HEK293 (cell line): Measurements from ENCODE around the gene MRNIP.

ENCODE experiments used
- CTCF ChIA-PET: fragments of 350-600 bp; formaldehyde crosslinking; extraction: SDS; loops from one replicate; lab custom pipeline; 2021; ENCODE audit warnings: antibody characterized with exemption; lab: Yijun Ruan, JAX
- POLR2A ChIA-PET: fragments of 300-600 bp; formaldehyde crosslinking; extraction: SDS; loops from one replicate; lab custom pipeline; 2020; ENCODE audit warnings: antibody characterized with exemption, inconsistent platforms; lab: Yijun Ruan, JAX
- H3K27ac ChIP-seq: fragments of 200-500 bp; sonication (Bioruptor generic); 2 replicates; pipeline ENCODE4 v1.5.1; 2014; ENCODE audit warnings: low read depth, low read length, control low read depth, inconsistent platforms; ENCODE audit errors: extremely low read depth
- H3K36me3 ChIP-seq, 2 experiments: fragments of 200-500 bp in 1 of 2; sonication (Bioruptor generic) in 1 of 2; 1 replicate in 1 of 2; 2 replicates in 1 of 2; pipeline ENCODE4 v1.5.1; 2014 to 2017; ENCODE audit warnings: inconsistent platforms in 2 of 2, low read length in 2 of 2; ENCODE audit not compliant: control insufficient read depth in 2 of 2, insufficient read depth in 1 of 2
- H3K4me1 ChIP-seq: fragments of 200-500 bp; sonication (Bioruptor generic); 2 replicates; pipeline ENCODE4 v1.5.1; 2014; ENCODE audit warnings: mild to moderate bottlenecking, low read length, inconsistent platforms; ENCODE audit not compliant: control insufficient read depth, insufficient read depth
- H3K4me3 ChIP-seq: 2 replicates; pipeline ENCODE4 v1.5.1; 2011; ENCODE audit warnings: low read depth, mild to moderate bottlenecking, control low read depth, low read length, moderate library complexity
- H3K9me3 ChIP-seq: fragments of 200-500 bp; sonication (Bioruptor generic); 2 replicates; pipeline ENCODE4 v1.5.1; 2014; ENCODE audit warnings: low read depth, low read length, inconsistent platforms; ENCODE audit not compliant: control insufficient read depth, insufficient read depth
- ELK4 ChIP-seq: IDR thresholded peaks from 2 replicates; pipeline ENCODE4 v1.6.1; 2011; ENCODE audit warnings: mild to moderate bottlenecking, low read depth, low read length, borderline replicate concordance
- GLIS1 ChIP-seq: fragments of 450-650 bp; formaldehyde crosslinking; IDR thresholded peaks from 2 replicates; pipeline ENCODE4 v1.5.1; 2016; ENCODE audit warnings: missing biosample characterization, missing genetic modification characterization
- KLF10 ChIP-seq: fragments of 450-650 bp; IDR thresholded peaks from 2 replicates; pipeline ENCODE4 v1.5.1; 2018; ENCODE audit warnings: missing biosample characterization, mild to moderate bottlenecking, missing genetic modification characterization
- KLF7 ChIP-seq: fragments of 450-650 bp; formaldehyde crosslinking; IDR thresholded peaks from 2 replicates; pipeline ENCODE4 v1.5.1; 2016; ENCODE audit warnings: missing biosample characterization, missing genetic modification characterization, borderline replicate concordance
- MEIS1 ChIP-seq: sonication (generic); formaldehyde crosslinking; IDR thresholded peaks from 2 replicates; pipeline ENCODE4 v1.8.1; 2022; ENCODE audit warnings: missing genetic modification reagents, mild to moderate bottlenecking, borderline replicate concordance
- PRDM1 ChIP-seq: fragments of 450-650 bp; formaldehyde crosslinking; IDR thresholded peaks from 2 replicates; pipeline ENCODE4; 2016; ENCODE audit warnings: missing biosample characterization, missing genetic modification characterization
- TSHZ1 ChIP-seq: fragments of 450-650 bp; formaldehyde crosslinking; IDR thresholded peaks from 2 replicates; pipeline ENCODE4 v1.5.1; 2016; ENCODE audit warnings: missing biosample characterization, missing genetic modification characterization, borderline replicate concordance
- WT1 ChIP-seq: fragments of 450-650 bp; formaldehyde crosslinking; IDR thresholded peaks from 2 replicates; pipeline ENCODE4 v1.5.1; 2016; ENCODE audit warnings: missing biosample characterization, missing genetic modification characterization
- ZBTB6 ChIP-seq: fragments of 450-650 bp; formaldehyde crosslinking; IDR thresholded peaks from 2 replicates; pipeline ENCODE4 v1.5.1; 2017; ENCODE audit warnings: missing biosample characterization, missing genetic modification characterization
- ZNF18 ChIP-seq: fragments of 450-650 bp; formaldehyde crosslinking; IDR thresholded peaks from 2 replicates; pipeline ENCODE4 v1.5.1; 2016; ENCODE audit warnings: missing biosample characterization, missing genetic modification characterization
- ZNF248 ChIP-seq: fragments of 450-650 bp; formaldehyde crosslinking; IDR thresholded peaks from 2 replicates; pipeline ENCODE4 v1.5.1; 2017; ENCODE audit warnings: missing biosample characterization, missing genetic modification characterization
- ZNF341 ChIP-seq: fragments of 450-650 bp; formaldehyde crosslinking; IDR thresholded peaks from 2 replicates; pipeline ENCODE4; 2016; ENCODE audit warnings: low read depth, missing biosample characterization, missing genetic modification characterization
- ZNF362 ChIP-seq: fragments of 450-650 bp; formaldehyde crosslinking; IDR thresholded peaks from 2 replicates; pipeline ENCODE4 v1.5.1; 2016; ENCODE audit warnings: missing biosample characterization, missing genetic modification characterization
- ZNF426 ChIP-seq: fragments of 450-650 bp; formaldehyde crosslinking; IDR thresholded peaks from 2 replicates; pipeline ENCODE4 v1.5.1; 2017; ENCODE audit warnings: missing biosample characterization, missing genetic modification characterization, mild to moderate bottlenecking, inconsistent platforms, moderate library complexity
- ZNF433 ChIP-seq: fragments of 450-650 bp; formaldehyde crosslinking; IDR thresholded peaks from 2 replicates; pipeline ENCODE4 v1.5.1; 2016; ENCODE audit warnings: missing biosample characterization, missing genetic modification characterization, low read depth
- ZNF548 ChIP-seq: fragments of 450-650 bp; formaldehyde crosslinking; IDR thresholded peaks from 2 replicates; pipeline ENCODE4 v1.5.1; 2016; ENCODE audit warnings: missing biosample characterization, missing genetic modification characterization
- ZNF555 ChIP-seq: fragments of 450-650 bp; formaldehyde crosslinking; conservative IDR thresholded peaks from 2 replicates; pipeline ENCODE4 v1.5.1; 2017; ENCODE audit warnings: missing biosample characterization, mild to moderate bottlenecking, missing genetic modification characterization, inconsistent platforms
- ZNF561 ChIP-seq: fragments of 450-650 bp; IDR thresholded peaks from 2 replicates; pipeline ENCODE4 v1.5.1; 2018; ENCODE audit warnings: missing biosample characterization, missing genetic modification characterization, borderline replicate concordance
- ZNF645 ChIP-seq: fragments of 450-650 bp; formaldehyde crosslinking; IDR thresholded peaks from 2 replicates; pipeline ENCODE4; 2016; ENCODE audit warnings: missing biosample characterization, missing genetic modification characterization
- ZNF660 ChIP-seq: fragments of 450-650 bp; IDR thresholded peaks from 2 replicates; pipeline ENCODE4 v1.5.1; 2018; ENCODE audit warnings: missing biosample characterization, mild to moderate bottlenecking, missing genetic modification characterization
- ZNF837 ChIP-seq: fragments of 450-650 bp; formaldehyde crosslinking; IDR thresholded peaks from 2 replicates; pipeline ENCODE4 v1.5.1; 2016; ENCODE audit warnings: missing biosample characterization, missing genetic modification characterization
- ZSCAN23 ChIP-seq: fragments of 450-650 bp; formaldehyde crosslinking; IDR thresholded peaks from 2 replicates; pipeline ENCODE4 v1.5.1; 2016; ENCODE audit warnings: missing biosample characterization, missing genetic modification characterization
- TF ChIP-seq, protein P1 (sequence below): fragments of 450-650 bp; formaldehyde crosslinking; IDR thresholded peaks from 2 replicates; pipeline ENCODE4 v1.5.1; 2016; ENCODE audit warnings: missing biosample characterization, missing genetic modification characterization

Gene MRNIP

GRCh38 chr5:179818746-179819295 lies 39.8 kb downstream of the MRNIP start (continued):
- TF ChIP-seq ELK4 = no peak
- no peak for TF ChIP-seq ZNF426
- peak; percentile 99 for TF ChIP-seq KLF10 (tag by site-specific recombination)
- TF ChIP-seq ZNF18 (tag by site-specific recombination) = peak; percentile 12; the same call in 1 of the 2 replicates
- TF ChIP-seq PRDM1 (tag by site-specific recombination) = peak; percentile 54; the same call in 1 of the 2 replicates
- TF ChIP-seq KLF7 (tag by site-specific recombination) = peak; percentile 89
- TF ChIP-seq ZNF248 (tag by site-specific recombination) = no peak
- no peak for TF ChIP-seq ZNF555
- TF ChIP-seq GLIS1 (tag by site-specific recombination) = peak; percentile 97
- peak; percentile 88 for TF ChIP-seq ZNF341 (tag by site-specific recombination)
- TF ChIP-seq, protein P1, sequence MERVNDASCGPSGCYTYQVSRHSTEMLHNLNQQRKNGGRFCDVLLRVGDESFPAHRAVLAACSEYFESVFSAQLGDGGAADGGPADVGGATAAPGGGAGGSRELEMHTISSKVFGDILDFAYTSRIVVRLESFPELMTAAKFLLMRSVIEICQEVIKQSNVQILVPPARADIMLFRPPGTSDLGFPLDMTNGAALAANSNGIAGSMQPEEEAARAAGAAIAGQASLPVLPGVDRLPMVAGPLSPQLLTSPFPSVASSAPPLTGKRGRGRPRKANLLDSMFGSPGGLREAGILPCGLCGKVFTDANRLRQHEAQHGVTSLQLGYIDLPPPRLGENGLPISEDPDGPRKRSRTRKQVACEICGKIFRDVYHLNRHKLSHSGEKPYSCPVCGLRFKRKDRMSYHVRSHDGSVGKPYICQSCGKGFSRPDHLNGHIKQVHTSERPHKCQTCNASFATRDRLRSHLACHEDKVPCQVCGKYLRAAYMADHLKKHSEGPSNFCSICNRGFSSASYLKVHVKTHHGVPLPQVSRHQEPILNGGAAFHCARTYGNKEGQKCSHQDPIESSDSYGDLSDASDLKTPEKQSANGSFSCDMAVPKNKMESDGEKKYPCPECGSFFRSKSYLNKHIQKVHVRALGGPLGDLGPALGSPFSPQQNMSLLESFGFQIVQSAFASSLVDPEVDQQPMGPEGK = peak; percentile 96

GRCh38 chr5:179817890-179818745 lies 40.5 kb downstream of the MRNIP start:
- H3K27ac ChIP-seq = peak overlapping the region; percentile 92
- peak overlapping the region; percentile 21 for H3K4me3 ChIP-seq
- ChIA-PET CTCF (no interaction called here), POLR2A (interaction anchor here (0.6 kb wide), 1 partner anchor 36 kb away, joined by 3 read pairs; no protein-coding TSS in a partner anchor)
- peaks cover 7 to 40% of the 10 kb centered on the region in 2 experiments; a peak in 2 of 3 replicates for H3K36me3 ChIP-seq
- peaks cover 19% of the 10 kb centered on the region for H3K4me1 ChIP-seq
- no peaks in the 10 kb centered on the region for H3K9me3 ChIP-seq
- TF ChIP-seq ZBTB6 (tag by site-specific recombination) (no peak), ZNF426 (no peak), ZNF660 (no peak), GLIS1 (tag by site-specific recombination) (no peak; the same call in none of the 2 replicates), ZNF837 (no peak), ZNF362 (tag by site-specific recombination) (peak; percentile 98), ZNF561 (no peak), WT1 (tag by site-specific recombination) (peak; percentile 65), TSHZ1 (tag by site-specific recombination) (no peak), ZNF645 (tag by site-specific recombination) (no peak), ZSCAN23 (no peak), ZNF433 (tag by site-specific recombination) (no peak), MEIS1 (CRISPR knock-in tag) (no peak), ZNF548 (tag by site-specific recombination) (no peak)
